Tibial nerve (tissue), 4 donors: Measurements from ENCODE around the gene RGS6. TPM values are rescaled to one million over a fixed set of nuclear protein-coding genes. Genes with fewer than 3 reads are reported as not detected.

Experiments used
- DNase-seq, 2 donors: peaks; one replicate each; pipeline ENCODE4 v3.0.0-alpha.2; 2019; ENCODE audit warnings: low spot score in 2 of 2
- H3K27ac ChIP-seq, 4 donors: fragments of 200-600 bp; sonication (generic) in 3 of 4; one replicate each; pipeline ENCODE4 v1.5.1; 2017 to 2019; ENCODE audit warnings: mild to moderate bottlenecking in 1 of 4
- H3K27me3 ChIP-seq, 2 donors: fragments of 200-600 bp; sonication (generic) in 1 of 2; one replicate each; pipeline versions ENCODE4 v1.5.1 to v1.6.0; 2017 to 2019
- H3K36me3 ChIP-seq, 3 donors: fragments of 200-600 bp; sonication (generic); one replicate each; pipeline ENCODE4 v1.5.1; 2018 to 2019
- H3K4me1 ChIP-seq, 4 donors: fragments of 200-600 bp; sonication (generic) in 3 of 4; one replicate each; pipeline ENCODE4 v1.5.1; 2017 to 2019
- H3K4me3 ChIP-seq, 4 donors: fragments of 200-600 bp; sonication (generic) in 3 of 4; one replicate each; pipeline ENCODE4 v1.5.1; 2017 to 2019; ENCODE audit warnings: mild to moderate bottlenecking in 1 of 4, moderate library complexity in 1 of 4
- H3K9me3 ChIP-seq, 4 donors: fragments of 200-600 bp; sonication (generic) in 3 of 4; one replicate each; pipeline ENCODE4 v1.5.1; 2017 to 2019
- CTCF ChIP-seq, 5 experiments: fragments of 200-600 bp in 3 of 5; fragments of 450-650 bp in 2 of 5; sonication (generic) in 3 of 5; IDR thresholded peaks; one replicate each; pipeline ENCODE4 v1.5.1; 2016 to 2019; ENCODE audit warnings: antibody characterized with exemption in 5 of 5, mild to moderate bottlenecking in 3 of 5, moderate library complexity in 2 of 5
- EP300 ChIP-seq, 2 donors: sonication (generic); formaldehyde crosslinking; IDR thresholded peaks; one replicate each; pipeline ENCODE4 v1.6.1; 2017; ENCODE audit warnings: antibody characterized with exemption in 2 of 2, mild to moderate bottlenecking in 1 of 2
- POLR2A ChIP-seq, 2 donors: fragments of 450-650 bp; IDR thresholded peaks; one replicate each; pipeline ENCODE4 v1.6.1; 2017; ENCODE audit warnings: antibody characterized with exemption in 2 of 2, mild to moderate bottlenecking in 2 of 2, moderate library complexity in 2 of 2
- WGBS, 2 donors: methylation state at CpG; one replicate each; pipeline ENCODE4 v1.1.5; 2018; 5-methylcytosine and 5-hydroxymethylcytosine counted together
- total RNA-seq, 4 donors: library from RNA; depleted of rRNA; stranded (reverse); fragments of >200 nt; gene quantifications; one replicate each; pipeline ENCODE4 v1.1.0, GENCODE V29; 2016

RGS6 gene
- total RNA-seq, 4 donors from 2014 or later: 43.5 to 67.2 (median 54.7) TPM

DNA sequence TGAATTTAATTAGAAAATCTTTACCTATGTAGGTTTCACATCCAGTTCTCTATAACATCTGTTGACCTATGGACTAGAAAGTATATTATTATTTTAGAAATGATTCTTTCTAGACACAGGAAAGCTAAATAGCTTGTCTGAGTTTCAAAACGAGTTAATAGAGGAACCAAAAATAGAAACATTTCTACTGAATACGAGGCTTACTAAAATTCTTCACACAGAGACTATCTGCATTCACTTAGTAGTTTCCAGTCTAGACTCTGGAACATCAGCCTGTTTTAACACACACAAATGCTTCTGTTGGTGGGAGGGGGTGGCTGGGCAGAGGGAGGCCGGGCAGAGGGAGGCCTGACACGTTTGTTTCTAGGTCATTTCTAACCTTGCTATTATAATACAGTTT is 29.7 kb downstream of the RGS6 start:
- WGBS, 2 donors: 19 to 30% methylated on average over 4 of the region's 4 CpGs
- TF ChIP-seq POLR2A (IDR thresholded peaks at IDR 0.05) (no peak), EP300 (IDR thresholded peaks at IDR 0.05) (no peak), CTCF (IDR thresholded peaks at IDR 0.05) (no peak)
- H3K27me3 ChIP-seq: no peaks in the 10 kb centered on the region
- H3K4me1 ChIP-seq: no peaks in the 10 kb centered on the region
- H3K4me3 ChIP-seq: no peak overlapping the region
- no peaks in the 10 kb centered on the region for H3K36me3 ChIP-seq
- no peak for DNase-seq
- H3K27ac ChIP-seq: no peak overlapping the region
- no peaks in the 10 kb centered on the region for H3K9me3 ChIP-seq

- Histone ChIP-seq H3K27me3 (no peaks in the 10 kb centered on the region), H3K36me3 (no peaks in the 10 kb centered on the region), H3K9me3 (no peaks in the 10 kb centered on the region), H3K4me1 (no peaks in the 10 kb centered on the region), H3K4me3 (no peak overlapping the region), H3K27ac (no peak overlapping the region)
- 51 to 58% methylated on average over 7 of the region's 7 CpGs for WGBS, 2 donors
- DNase-seq: no peak
- no peak for TF ChIP-seq POLR2A (IDR thresholded peaks at IDR 0.05)
- TF ChIP-seq EP300 (IDR thresholded peaks at IDR 0.05): no peak
- no peak for TF ChIP-seq CTCF (IDR thresholded peaks at IDR 0.05)
Measured at GRCh38 chr14:71964716-71965115, 32.5 kb downstream of the RGS6 start.

DNA sequence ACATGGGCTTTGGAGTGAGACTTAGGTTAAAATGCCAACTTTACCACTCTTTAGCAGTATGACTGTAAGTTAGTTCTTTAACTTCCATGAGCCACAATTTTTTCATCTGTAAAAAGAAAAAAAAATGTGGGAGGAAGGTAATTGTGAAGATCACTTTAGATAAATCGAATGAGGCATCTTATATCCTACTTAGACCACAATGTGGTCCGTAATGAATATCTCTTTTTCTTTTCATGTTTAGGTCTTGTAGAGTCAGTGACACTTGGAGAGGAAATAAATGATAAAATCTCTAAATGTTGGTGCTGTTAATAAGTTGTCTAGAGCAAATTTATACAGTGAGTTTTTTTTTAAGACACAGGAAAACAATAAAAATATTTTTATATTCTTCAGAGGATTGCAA is 34.3 kb downstream of the RGS6 start:
- DNase-seq: no peak
- Histone ChIP-seq H3K36me3 (no peaks in the 10 kb centered on the region), H3K27me3 (no peaks in the 10 kb centered on the region), H3K27ac (no peak overlapping the region), H3K4me3 (no peak overlapping the region), H3K4me1 (no peaks in the 10 kb centered on the region), H3K9me3 (no peaks in the 10 kb centered on the region)
- no peak for TF ChIP-seq POLR2A (IDR thresholded peaks at IDR 0.05)
- TF ChIP-seq EP300 (IDR thresholded peaks at IDR 0.05): no peak
- whole genome bisulfite sequencing, 2 donors: 87 to 88% methylated on average over 2 of the region's 2 CpGs

GRCh38 chr14:71967704-71968103 is 35.5 kb downstream of the RGS6 start:
- DNase-seq: no peak
- Histone ChIP-seq H3K9me3 (no peaks in the 10 kb centered on the region), H3K27ac (no peak overlapping the region), H3K4me1 (no peaks in the 10 kb centered on the region), H3K4me3 (no peak overlapping the region), H3K36me3 (no peaks in the 10 kb centered on the region), H3K27me3 (no peaks in the 10 kb centered on the region)
- WGBS, 2 donors: 20 to 36% methylated on average over 1 of the region's 1 CpG
- no peak for TF ChIP-seq POLR2A (IDR thresholded peaks at IDR 0.05)
- no peak for TF ChIP-seq CTCF (IDR thresholded peaks at IDR 0.05)
- TF ChIP-seq EP300 (IDR thresholded peaks at IDR 0.05): no peak

GRCh38 chr14:71970272-71970671 is 38.0 kb downstream of the RGS6 start:
- H3K4me3 ChIP-seq: no peak overlapping the region
- no peaks in the 10 kb centered on the region for H3K4me1 ChIP-seq
- H3K36me3 ChIP-seq: no peaks in the 10 kb centered on the region
- WGBS, 2 donors: 69% methylated on average over 3 of the region's 3 CpGs
- H3K27ac ChIP-seq: no peak overlapping the region
- peaks cover 0 to 3% (median 0%) of the 10 kb centered on the region in 4 donors for H3K9me3 ChIP-seq
- no peak for TF ChIP-seq EP300 (IDR thresholded peaks at IDR 0.05)
- no peak for TF ChIP-seq CTCF (IDR thresholded peaks at IDR 0.05)
- no peak for TF ChIP-seq POLR2A (IDR thresholded peaks at IDR 0.05)
- H3K27me3 ChIP-seq: no peaks in the 10 kb centered on the region
- no peak for DNase-seq
